Limb (tissue), 2 donors: ENCODE measurements around the gene RUNX1.

Experiments used
- DNase-seq, 2 donors: peaks; one replicate each; pipeline ENCODE4 v3.0.0-alpha.2; 2016; ENCODE audit errors: extremely low spot score in 2 of 2

The RUNX1 gene

DNA sequence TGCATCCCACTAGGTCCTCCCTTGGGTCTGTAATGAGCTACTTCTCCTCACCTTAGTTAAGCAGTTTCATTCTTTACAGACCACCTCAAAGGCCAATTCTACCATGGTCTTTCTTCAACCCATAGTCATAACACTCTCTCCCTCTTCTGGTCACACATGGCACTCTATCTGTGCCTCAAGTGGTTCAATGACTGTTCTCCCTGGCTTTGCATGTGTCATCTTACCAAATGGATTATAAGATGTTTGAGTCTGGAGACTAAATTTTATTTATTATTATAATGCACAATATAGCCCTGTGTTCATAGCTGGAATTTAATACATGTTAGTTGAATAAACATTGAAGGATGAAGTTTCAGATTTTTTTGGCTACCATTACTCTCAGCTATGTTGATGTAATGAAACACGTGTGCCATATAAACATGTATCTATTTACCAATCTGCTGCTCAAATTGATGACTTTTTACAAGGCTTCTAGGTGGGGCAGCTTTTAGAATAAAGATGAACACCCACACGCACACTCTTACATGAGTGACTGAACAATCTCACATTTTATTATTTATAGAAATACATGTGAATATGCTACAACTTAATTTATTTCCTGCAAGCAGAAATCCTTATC lies 102.1 kb downstream of the RUNX1 start:
- no peak for DNase-seq

- no peak for DNase-seq
These were observed 102.7 kb downstream of the RUNX1 start for GRCh38 chr21:34946385-34946840.

DNA sequence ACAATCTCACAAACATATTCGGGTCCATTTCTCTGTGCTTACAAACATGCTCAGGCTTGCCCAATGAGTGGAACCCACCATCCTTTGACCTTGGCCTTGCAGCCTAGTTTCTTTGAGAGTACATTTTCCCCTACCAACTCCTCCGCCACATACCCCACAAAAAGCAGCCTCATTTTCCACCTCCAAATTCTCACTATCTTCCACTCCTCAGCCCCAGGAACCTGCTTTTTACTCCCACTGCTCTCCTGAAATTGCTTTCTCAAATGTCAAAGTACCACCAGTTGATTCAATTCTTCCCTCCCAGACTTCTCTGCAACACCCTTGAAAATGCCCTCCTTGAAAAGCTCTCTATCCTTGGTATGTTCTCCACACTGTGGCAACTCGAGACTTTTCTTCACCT lies 103.8 kb downstream of the RUNX1 start:
- no peak for DNase-seq

DNA sequence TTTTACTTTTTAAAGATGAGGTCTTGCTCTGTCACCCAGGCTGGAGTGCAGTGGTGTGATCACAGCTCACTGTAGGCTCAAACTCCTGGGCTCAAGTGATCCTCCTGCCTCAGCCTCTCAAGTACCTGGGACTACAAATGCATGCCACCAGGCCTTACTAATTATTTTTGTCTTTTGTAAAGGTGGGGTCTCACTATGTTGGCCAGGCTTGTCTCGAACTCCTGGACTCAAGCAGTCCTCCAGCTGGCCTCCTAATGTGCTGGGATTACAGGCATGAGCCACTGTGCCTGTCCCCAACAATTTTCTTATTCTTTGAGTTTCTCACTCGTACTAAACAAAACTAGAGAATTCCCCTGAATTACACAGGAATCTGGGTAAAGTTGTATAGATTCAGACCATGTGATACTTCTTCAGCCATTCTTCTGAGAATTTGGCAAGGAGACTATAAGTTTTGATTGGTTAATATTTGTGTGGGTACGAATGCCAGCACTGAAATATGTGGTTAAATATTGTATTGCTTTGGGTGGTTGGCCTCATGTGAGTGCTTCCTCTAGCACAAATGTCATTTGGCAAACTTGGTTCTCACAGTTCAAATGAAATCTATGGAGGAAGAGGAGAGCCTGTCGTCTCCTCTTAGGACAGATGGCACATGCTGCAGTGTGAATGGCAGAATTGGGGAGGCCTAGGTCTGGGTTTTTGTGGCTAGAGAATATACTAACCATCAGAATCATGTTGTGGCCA lies 104.9 kb downstream of the RUNX1 start:
- DNase-seq = no peak

GRCh38 chr21:34942911-34943310 lies 106.2 kb downstream of the RUNX1 start:
- DNase-seq = no peak

DNA sequence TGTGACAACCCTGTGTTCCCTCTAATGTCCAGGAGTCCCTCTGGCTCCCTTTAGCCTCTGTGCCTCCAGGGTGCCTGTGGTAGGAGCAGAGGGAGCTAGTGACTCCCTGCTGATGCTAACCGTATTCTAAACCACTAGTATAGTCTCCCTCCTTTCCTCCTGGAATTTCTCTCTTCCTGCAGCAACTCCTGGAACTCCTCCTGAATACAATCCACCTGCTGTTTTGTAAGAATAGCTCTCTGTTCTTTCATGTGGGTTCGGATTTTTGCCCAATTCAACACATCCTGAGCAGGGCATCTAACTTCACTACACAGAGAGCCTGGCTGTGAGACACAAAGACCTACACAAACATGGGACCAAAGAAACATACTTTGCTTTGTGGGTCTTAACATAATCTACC lies 107.9 kb downstream of the RUNX1 start:
- no peak for DNase-seq

DNA sequence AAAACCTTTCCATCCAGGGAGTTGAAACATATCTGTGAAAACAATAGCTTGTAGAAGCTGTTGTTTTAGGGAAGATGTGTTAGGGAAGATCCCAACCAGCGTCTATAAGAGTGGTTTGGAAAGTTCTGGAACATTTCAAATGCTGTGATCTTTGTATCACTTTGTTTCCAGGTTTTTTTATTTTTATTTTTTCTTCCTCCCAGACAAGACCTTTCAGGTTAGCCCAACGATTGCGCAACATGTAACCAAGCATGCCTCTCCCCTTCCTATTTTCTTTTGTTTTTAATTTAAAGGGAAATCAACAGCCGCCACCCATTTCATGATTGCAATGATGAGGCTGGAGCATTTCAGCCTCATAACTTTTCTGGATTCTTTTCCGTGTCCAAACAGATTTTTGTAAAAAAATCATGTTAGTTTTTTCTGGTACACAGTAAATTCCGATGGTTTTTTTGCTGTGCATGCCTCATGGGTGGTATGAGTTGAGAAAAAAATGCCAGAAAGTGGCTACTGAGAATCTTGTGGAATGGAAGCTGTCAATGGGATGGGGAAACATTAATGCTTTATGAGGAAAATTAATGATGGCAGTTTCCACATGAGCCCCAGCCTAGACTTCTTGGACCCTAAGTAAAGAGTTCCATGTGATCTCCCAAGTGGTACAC lies 109.3 kb downstream of the RUNX1 start:
- no peak for DNase-seq

DNA sequence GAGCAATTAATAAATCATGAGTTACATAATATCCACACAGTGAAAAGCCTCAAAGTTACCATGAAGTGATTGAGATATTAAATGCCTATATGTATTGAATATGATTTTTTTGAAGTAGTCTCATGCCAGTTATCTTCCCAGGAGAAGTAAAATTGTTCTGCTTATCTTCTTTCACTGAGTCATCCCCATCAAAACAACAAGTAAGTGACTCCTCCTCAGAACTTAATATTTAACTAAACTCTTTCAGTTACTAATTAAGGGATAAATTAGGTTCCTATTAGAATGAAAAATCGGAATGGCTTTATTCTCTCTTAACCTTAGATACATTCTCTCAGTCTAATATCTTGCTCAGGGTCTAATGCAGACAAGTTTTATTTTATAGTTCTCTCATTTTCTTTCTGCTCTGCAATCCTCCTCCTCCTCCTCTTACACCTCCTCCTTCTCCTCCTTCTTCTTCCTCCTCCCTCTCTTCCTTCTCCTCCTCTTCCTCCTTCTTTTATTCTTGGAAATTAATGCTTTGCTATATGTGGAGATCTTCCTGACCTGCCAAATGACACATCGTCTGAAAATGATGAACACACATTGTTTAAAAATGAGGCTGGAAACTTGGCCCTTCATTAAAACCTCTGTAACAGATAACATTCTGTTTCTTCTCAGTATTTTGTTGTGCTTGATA lies 110.9 kb downstream of the RUNX1 start:
- no peak for DNase-seq

GRCh38 chr21:34936883-34937563 lies 112.1 kb downstream of the RUNX1 start:
- DNase-seq = no peak

DNA sequence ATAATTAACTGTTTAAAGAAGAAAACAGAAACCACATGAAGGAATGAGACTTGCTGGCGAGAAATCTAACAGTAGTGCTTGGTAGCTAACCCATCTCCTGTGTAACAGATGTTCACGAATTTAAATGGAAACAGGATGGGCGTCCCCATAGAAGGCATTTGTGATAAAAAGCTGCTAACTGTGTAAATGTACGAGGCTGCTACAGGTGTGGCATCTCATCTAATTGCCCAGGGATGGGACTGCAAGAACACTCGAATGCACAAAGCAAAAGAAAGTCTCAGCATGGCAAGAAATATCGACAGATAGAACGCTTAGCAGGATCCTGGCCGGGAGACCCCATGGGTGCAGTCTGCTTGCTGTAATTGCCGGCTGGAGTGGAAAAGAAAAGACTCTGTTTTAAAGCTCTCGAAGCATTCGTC lies 112.7 kb downstream of the RUNX1 start:
- peak in 1 of 2 donors; percentile 25 for DNase-seq

GRCh38 chr21:34935898-34936297 lies 113.2 kb downstream of the RUNX1 start:
- no peak for DNase-seq

GRCh38 chr21:34935452-34935851 lies 113.7 kb downstream of the RUNX1 start:
- DNase-seq = no peak

DNA sequence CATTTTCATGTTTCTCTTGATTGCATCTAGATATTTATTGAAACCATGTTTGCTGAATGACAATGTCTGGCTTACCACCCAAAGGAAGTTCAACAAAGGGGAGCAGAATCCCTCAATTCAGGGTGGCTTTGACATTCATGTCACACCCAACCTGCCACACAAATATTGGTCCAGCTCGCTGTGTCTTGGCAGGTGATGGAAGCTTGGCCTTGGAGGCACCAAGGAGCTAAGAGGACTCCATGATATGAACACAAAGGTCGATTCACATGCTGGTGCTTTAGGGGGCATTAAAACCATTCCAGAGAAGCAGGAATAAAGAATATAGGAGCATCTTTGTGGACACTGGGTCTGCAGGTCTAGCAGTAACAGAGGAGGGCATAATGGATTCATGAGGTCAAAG lies 114.8 kb downstream of the RUNX1 start:
- no peak for DNase-seq

- no peak for DNase-seq
These were observed 115.3 kb downstream of the RUNX1 start for GRCh38 chr21:34933609-34934335.

DNA sequence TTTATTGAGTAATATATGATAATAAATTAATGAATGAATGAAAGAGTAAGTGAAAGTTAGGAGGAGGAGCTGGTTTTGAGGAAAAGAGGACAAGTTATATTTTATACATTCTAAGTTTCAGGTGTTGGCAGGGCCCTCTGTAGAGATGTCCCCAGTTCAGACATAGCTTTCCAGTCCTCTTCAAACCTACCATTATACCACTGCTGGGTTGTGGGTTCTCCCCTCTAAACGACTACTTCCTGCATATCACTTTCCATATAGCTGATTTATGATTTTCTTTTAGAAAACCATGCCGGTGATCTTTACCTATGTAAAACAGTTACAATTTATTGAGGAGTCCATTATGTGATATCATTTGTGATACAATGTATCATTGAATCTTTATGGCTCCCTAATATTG lies 116.9 kb downstream of the RUNX1 start:
- no peak for DNase-seq

- DNase-seq = no peak
These were observed 118.1 kb downstream of the RUNX1 start for GRCh38 chr21:34930971-34931370.

GRCh38 chr21:34928637-34929036 lies 120.5 kb downstream of the RUNX1 start:
- DNase-seq = no peak

- no peak for DNase-seq
These were observed 121.1 kb downstream of the RUNX1 start for GRCh38 chr21:34927992-34928391.

DNA sequence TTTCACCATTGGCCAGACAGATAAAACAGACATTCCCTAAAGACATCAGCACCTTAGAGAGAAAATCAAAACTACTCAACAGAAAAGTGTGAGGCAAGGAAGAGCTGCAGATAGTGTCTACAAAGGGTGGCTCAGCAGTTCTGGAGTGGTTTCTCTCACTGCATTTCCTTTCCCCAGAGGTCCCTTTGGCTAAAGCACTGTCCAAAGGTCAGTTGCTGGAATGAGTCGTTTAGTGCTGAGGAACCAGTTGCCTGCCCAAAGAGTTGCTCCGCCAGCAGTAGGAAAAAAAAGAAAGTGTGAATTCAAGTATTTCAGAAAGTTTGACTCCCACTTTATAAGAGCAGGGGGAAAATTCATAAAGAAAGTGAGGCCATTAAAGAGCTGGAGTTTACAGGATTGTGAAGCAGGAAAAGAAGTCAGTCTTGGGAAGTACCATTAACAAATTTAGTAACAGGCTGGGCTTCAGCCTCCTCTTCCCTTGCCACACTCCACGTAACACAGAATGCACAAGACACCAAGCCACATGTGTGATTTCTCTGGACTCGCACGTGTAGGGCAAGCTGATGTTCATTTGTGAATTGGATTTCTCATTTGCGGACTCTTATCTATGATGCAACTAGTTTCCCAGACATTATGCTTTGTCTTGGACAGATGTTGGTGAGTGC lies 122.2 kb downstream of the RUNX1 start:
- no peak for DNase-seq

GRCh38 chr21:34925597-34925996 lies 123.5 kb downstream of the RUNX1 start:
- DNase-seq = no peak
